ENCODE results near the gene BAIAP2L1.

Gene BAIAP2L1

DNA sequence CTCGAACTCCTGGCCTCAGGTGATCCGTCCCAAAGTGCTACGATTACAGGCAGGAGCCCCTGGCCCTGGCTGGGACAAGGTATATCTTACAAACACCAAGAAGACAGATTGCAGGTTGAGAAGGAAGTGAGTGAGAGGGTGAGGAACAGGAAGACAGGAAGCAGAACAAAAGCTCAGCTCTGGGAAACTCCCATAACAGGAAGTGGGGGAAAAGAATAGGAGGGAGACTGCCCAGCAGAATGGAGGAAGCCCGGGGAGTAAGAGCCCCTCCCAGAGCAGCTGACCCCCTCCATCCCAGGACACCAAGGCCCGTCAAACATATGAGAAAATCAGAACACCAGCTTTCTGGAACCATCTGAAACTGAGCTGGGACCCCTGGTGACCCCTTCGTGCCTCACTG lies 151.8 kb downstream of the BAIAP2L1 start:
- no peak overlapping the region for H3K4me3 ChIP-seq (ENCODE audit: low read length)
- H2AFZ ChIP-seq (ENCODE audit: low read depth, low read length) = no peak overlapping the region
- H3K36me3 ChIP-seq (ENCODE audit: insufficient read depth, low read length) = no peaks in the 10 kb centered on the region
- H3K9me3 ChIP-seq (ENCODE audit: low read length) = no peaks in the 10 kb centered on the region
- H3K4me1 ChIP-seq (ENCODE audit: insufficient read depth, low read length) = peaks cover 24% of the 10 kb centered on the region
- H3K27me3 ChIP-seq (ENCODE audit: insufficient read depth, low read length) = no peaks in the 10 kb centered on the region

DNA sequence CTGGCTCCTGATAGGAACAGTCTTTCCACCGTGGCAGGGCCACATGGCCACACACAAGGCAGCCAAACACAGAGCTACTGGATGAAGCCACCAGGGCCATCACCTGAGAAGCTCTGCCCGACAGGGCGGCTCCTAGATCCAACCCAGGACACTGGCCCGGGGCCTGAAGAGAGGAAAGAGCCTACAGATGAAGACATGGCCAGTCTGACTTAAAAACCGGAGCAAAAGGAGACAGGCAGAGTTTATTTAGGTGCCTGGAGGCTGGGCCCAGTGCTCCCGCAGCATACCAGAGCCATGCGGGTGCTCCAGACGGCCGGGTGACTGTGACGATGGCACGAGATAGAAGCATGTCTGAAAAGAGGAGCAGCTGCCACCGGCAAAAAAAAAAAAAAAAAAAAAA lies 152.7 kb downstream of the BAIAP2L1 start:
- Histone ChIP-seq H3K4me3 (ENCODE audit: low read length) (no peak overlapping the region), H3K9me3 (ENCODE audit: low read length) (no peaks in the 10 kb centered on the region), H3K4me1 (ENCODE audit: insufficient read depth, low read length) (peaks cover 18% of the 10 kb centered on the region), H3K27me3 (ENCODE audit: insufficient read depth, low read length) (no peaks in the 10 kb centered on the region), H3K36me3 (ENCODE audit: insufficient read depth, low read length) (peaks cover 4% of the 10 kb centered on the region), H2AFZ (ENCODE audit: low read depth, low read length) (no peak overlapping the region)

GRCh38 chr7:98244871-98245270 lies 156.0 kb downstream of the BAIAP2L1 start:
- Histone ChIP-seq H3K4me3 (ENCODE audit: low read length) (no peak overlapping the region), H3K9me3 (ENCODE audit: low read length) (no peaks in the 10 kb centered on the region), H3K27me3 (ENCODE audit: insufficient read depth, low read length) (no peaks in the 10 kb centered on the region), H3K4me1 (ENCODE audit: insufficient read depth, low read length) (no peaks in the 10 kb centered on the region), H2AFZ (ENCODE audit: low read depth, low read length) (no peak overlapping the region), H3K36me3 (ENCODE audit: insufficient read depth, low read length) (peaks cover 4% of the 10 kb centered on the region)

DNA sequence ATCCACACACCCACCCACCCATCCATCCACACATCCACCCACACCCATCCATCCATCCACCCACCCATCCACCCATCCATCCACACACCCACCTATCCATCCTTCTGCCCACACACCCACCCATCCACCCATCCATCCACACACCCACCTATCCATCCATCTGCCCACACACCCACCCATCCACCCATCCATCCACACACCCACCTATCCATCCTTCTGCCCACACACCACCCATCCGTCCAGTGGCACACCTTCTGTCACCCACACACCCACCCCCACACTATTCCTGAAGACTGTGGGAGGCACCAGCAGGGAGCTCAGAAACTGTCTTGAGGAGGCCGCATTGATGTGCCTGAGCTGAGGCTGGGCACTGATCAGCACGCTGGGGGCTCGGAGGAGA lies 158.0 kb downstream of the BAIAP2L1 start:
- no peaks in the 10 kb centered on the region for H3K27me3 ChIP-seq (ENCODE audit: insufficient read depth, low read length)
- peaks cover 16% of the 10 kb centered on the region for H3K36me3 ChIP-seq (ENCODE audit: insufficient read depth, low read length)
- H3K4me1 ChIP-seq (ENCODE audit: insufficient read depth, low read length) = no peaks in the 10 kb centered on the region
- no peak overlapping the region for H3K4me3 ChIP-seq (ENCODE audit: low read length)
- no peaks in the 10 kb centered on the region for H3K9me3 ChIP-seq (ENCODE audit: low read length)
- H2AFZ ChIP-seq (ENCODE audit: low read depth, low read length) = no peak overlapping the region

DNA sequence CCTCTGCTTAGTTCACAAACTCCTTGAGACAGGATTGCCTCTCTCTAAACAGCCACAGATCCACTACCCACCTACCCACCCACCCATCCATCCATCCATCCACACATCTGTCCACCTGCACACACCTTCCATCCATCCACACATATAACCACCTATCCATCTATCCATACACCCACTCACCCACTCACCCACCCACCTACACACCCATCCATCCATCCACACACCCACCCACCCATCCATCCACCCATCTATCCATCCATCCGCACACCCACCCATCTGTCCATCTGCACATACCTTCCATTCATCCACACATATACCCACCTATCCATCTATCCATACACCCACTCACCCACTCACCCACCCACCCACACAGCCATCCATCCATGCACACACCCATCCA lies 158.5 kb downstream of the BAIAP2L1 start:
- H3K27me3 ChIP-seq (ENCODE audit: insufficient read depth, low read length) = no peaks in the 10 kb centered on the region
- no peak overlapping the region for H2AFZ ChIP-seq (ENCODE audit: low read depth, low read length)
- no peaks in the 10 kb centered on the region for H3K9me3 ChIP-seq (ENCODE audit: low read length)
- peaks cover 16% of the 10 kb centered on the region for H3K36me3 ChIP-seq (ENCODE audit: insufficient read depth, low read length)
- H3K4me1 ChIP-seq (ENCODE audit: insufficient read depth, low read length) = no peaks in the 10 kb centered on the region
- H3K4me3 ChIP-seq (ENCODE audit: low read length) = no peak overlapping the region

DNA sequence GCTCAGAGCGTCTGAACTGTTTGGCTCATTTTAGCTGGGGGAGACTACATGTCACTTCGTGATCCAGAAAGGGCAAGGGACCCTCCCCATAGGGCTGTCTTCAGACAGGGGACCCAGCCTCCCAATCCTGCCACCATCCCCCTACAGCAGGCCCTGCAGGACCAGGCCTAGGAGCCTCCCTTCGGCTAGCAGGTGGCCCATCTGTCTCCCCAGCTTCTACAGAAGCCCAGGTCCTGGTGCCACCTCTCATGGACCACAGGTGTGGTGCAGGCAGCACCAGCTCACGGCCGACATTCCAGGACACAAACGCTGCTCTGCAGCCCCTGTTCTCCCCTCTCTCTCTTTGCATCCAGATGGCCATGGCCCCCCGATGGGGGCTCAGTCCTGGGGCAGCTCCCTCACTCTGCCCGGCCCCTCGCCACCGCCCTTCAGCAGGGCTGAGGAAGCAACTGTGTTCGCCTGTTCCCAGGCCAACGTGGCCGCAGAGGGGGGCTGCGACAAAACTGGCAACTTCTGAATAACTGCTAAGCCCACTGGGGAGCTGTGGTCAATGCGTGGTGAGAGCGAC lies 159.1 kb downstream of the BAIAP2L1 start:
- Histone ChIP-seq H3K4me3 (ENCODE audit: low read length) (no peak overlapping the region), H2AFZ (ENCODE audit: low read depth, low read length) (no peak overlapping the region), H3K4me1 (ENCODE audit: insufficient read depth, low read length) (no peaks in the 10 kb centered on the region), H3K36me3 (ENCODE audit: insufficient read depth, low read length) (peaks cover 16% of the 10 kb centered on the region), H3K9me3 (ENCODE audit: low read length) (no peaks in the 10 kb centered on the region), H3K27me3 (ENCODE audit: insufficient read depth, low read length) (no peaks in the 10 kb centered on the region)
